ENCODE results near the gene FHOD3. TPM values are rescaled to one million over a fixed set of nuclear protein-coding genes. Genes with fewer than 3 reads are reported as not detected.

The FHOD3 gene
- total and polyA plus RNA-seq, 2 donors: 0.90 to 4.1 TPM

- no peak for DNase-seq (ENCODE audit: low read depth in 6 of 9, low spot score in 9 of 9)
- WGBS: 86% methylated on average over 5 of the region's 5 CpGs
- Histone ChIP-seq H3K9me3 (ENCODE audit: control insufficient read depth in 2 of 2, insufficient read depth in 1 of 2, low read length in 1 of 2) (no peaks in the 10 kb centered on the region), H3K4me3 (ENCODE audit: low read length in 2 of 2) (no peak overlapping the region), H3K27me3 (ENCODE audit: control insufficient read depth in 2 of 2, insufficient read depth in 1 of 2, low read length in 1 of 2) (peaks cover 0 to 16% of the 10 kb centered on the region in 2 donors), H3K4me1 (ENCODE audit: control insufficient read depth in 2 of 2, insufficient read depth in 2 of 2, low read length in 2 of 2) (no peaks in the 10 kb centered on the region), H3K36me3 (ENCODE audit: control insufficient read depth in 2 of 2, insufficient read depth in 2 of 2, low read length in 1 of 2) (no peaks in the 10 kb centered on the region), H3K27ac (ENCODE audit: low read depth in 1 of 2, low read length in 1 of 2) (no peak overlapping the region)
Measured at GRCh38 chr18:36311026-36311570, 13.6 kb downstream of the FHOD3 start.

- Histone ChIP-seq H3K36me3 (ENCODE audit: control insufficient read depth in 2 of 2, insufficient read depth in 2 of 2, low read length in 1 of 2) (no peaks in the 10 kb centered on the region), H3K27me3 (ENCODE audit: control insufficient read depth in 2 of 2, insufficient read depth in 1 of 2, low read length in 1 of 2) (peaks cover 0 to 15% of the 10 kb centered on the region in 2 donors), H3K9me3 (ENCODE audit: control insufficient read depth in 2 of 2, insufficient read depth in 1 of 2, low read length in 1 of 2) (no peaks in the 10 kb centered on the region), H3K4me3 (ENCODE audit: low read length in 2 of 2) (no peak overlapping the region), H3K27ac (ENCODE audit: low read depth in 1 of 2, low read length in 1 of 2) (no peak overlapping the region), H3K4me1 (ENCODE audit: control insufficient read depth in 2 of 2, insufficient read depth in 2 of 2, low read length in 2 of 2) (no peaks in the 10 kb centered on the region)
- WGBS: 91% methylated on average over 2 of the region's 2 CpGs
- DNase-seq (ENCODE audit: low read depth in 6 of 9, low spot score in 9 of 9): no peak
Measured at GRCh38 chr18:36312806-36313395, 15.4 kb downstream of the FHOD3 start.

- H3K27ac ChIP-seq (ENCODE audit: low read depth in 1 of 2, low read length in 1 of 2): no peak overlapping the region
- H3K4me1 ChIP-seq (ENCODE audit: control insufficient read depth in 2 of 2, insufficient read depth in 2 of 2, low read length in 2 of 2): no peaks in the 10 kb centered on the region
- no peak overlapping the region for H3K4me3 ChIP-seq (ENCODE audit: low read length in 2 of 2)
- no peaks in the 10 kb centered on the region for H3K9me3 ChIP-seq (ENCODE audit: control insufficient read depth in 2 of 2, insufficient read depth in 1 of 2, low read length in 1 of 2)
- H3K36me3 ChIP-seq (ENCODE audit: control insufficient read depth in 2 of 2, insufficient read depth in 2 of 2, low read length in 1 of 2): no peaks in the 10 kb centered on the region
- 91% methylated on average over 4 of the region's 4 CpGs for whole genome bisulfite sequencing
- no peak for DNase-seq (ENCODE audit: low read depth in 6 of 9, low spot score in 9 of 9)
- peaks cover 0 to 11% of the 10 kb centered on the region in 2 donors for H3K27me3 ChIP-seq (ENCODE audit: control insufficient read depth in 2 of 2, insufficient read depth in 1 of 2, low read length in 1 of 2)
Measured at GRCh38 chr18:36314098-36314497, 16.6 kb downstream of the FHOD3 start.

- peaks cover 0 to 4% of the 10 kb centered on the region in 2 donors for H3K27me3 ChIP-seq (ENCODE audit: control insufficient read depth in 2 of 2, insufficient read depth in 1 of 2, low read length in 1 of 2)
- no peaks in the 10 kb centered on the region for H3K9me3 ChIP-seq (ENCODE audit: control insufficient read depth in 2 of 2, insufficient read depth in 1 of 2, low read length in 1 of 2)
- H3K4me1 ChIP-seq (ENCODE audit: control insufficient read depth in 2 of 2, insufficient read depth in 2 of 2, low read length in 2 of 2): no peaks in the 10 kb centered on the region
- 73% methylated on average over 4 of the region's 4 CpGs for WGBS
- no peak overlapping the region for H3K27ac ChIP-seq (ENCODE audit: low read depth in 1 of 2, low read length in 1 of 2)
- no peak overlapping the region for H3K4me3 ChIP-seq (ENCODE audit: low read length in 2 of 2)
- no peak for DNase-seq (ENCODE audit: low read depth in 6 of 9, low spot score in 9 of 9)
- H3K36me3 ChIP-seq (ENCODE audit: control insufficient read depth in 2 of 2, insufficient read depth in 2 of 2, low read length in 1 of 2): no peaks in the 10 kb centered on the region
Measured at GRCh38 chr18:36314754-36315153, 17.2 kb downstream of the FHOD3 start.

GRCh38 chr18:36315736-36316135 lies 18.2 kb downstream of the FHOD3 start:
- Histone ChIP-seq H3K4me3 (ENCODE audit: low read length in 2 of 2) (no peak overlapping the region), H3K36me3 (ENCODE audit: control insufficient read depth in 2 of 2, insufficient read depth in 2 of 2, low read length in 1 of 2) (no peaks in the 10 kb centered on the region), H3K27me3 (ENCODE audit: control insufficient read depth in 2 of 2, insufficient read depth in 1 of 2, low read length in 1 of 2) (peaks cover 0 to 3% of the 10 kb centered on the region in 2 donors), H3K4me1 (ENCODE audit: control insufficient read depth in 2 of 2, insufficient read depth in 2 of 2, low read length in 2 of 2) (no peaks in the 10 kb centered on the region), H3K9me3 (ENCODE audit: control insufficient read depth in 2 of 2, insufficient read depth in 1 of 2, low read length in 1 of 2) (no peaks in the 10 kb centered on the region), H3K27ac (ENCODE audit: low read depth in 1 of 2, low read length in 1 of 2) (no peak overlapping the region)
- no peak for DNase-seq (ENCODE audit: low read depth in 6 of 9, low spot score in 9 of 9)
- WGBS: 91% methylated on average over 10 of the region's 10 CpGs

- H3K27me3 ChIP-seq (ENCODE audit: control insufficient read depth in 2 of 2, insufficient read depth in 1 of 2, low read length in 1 of 2): peaks cover 0 to 3% of the 10 kb centered on the region in 2 donors
- 93% methylated on average over 2 of the region's 2 CpGs for WGBS
- no peak overlapping the region for H3K27ac ChIP-seq (ENCODE audit: low read depth in 1 of 2, low read length in 1 of 2)
- H3K9me3 ChIP-seq (ENCODE audit: control insufficient read depth in 2 of 2, insufficient read depth in 1 of 2, low read length in 1 of 2): no peaks in the 10 kb centered on the region
- DNase-seq (ENCODE audit: low read depth in 6 of 9, low spot score in 9 of 9): no peak
- H3K4me1 ChIP-seq (ENCODE audit: control insufficient read depth in 2 of 2, insufficient read depth in 2 of 2, low read length in 2 of 2): no peaks in the 10 kb centered on the region
- no peaks in the 10 kb centered on the region for H3K36me3 ChIP-seq (ENCODE audit: control insufficient read depth in 2 of 2, insufficient read depth in 2 of 2, low read length in 1 of 2)
- no peak overlapping the region for H3K4me3 ChIP-seq (ENCODE audit: low read length in 2 of 2)
Measured at GRCh38 chr18:36316246-36316645, 18.7 kb downstream of the FHOD3 start.

- no peak overlapping the region for H3K4me3 ChIP-seq (ENCODE audit: low read length in 2 of 2)
- no peak for DNase-seq (ENCODE audit: low read depth in 6 of 9, low spot score in 9 of 9)
- H3K36me3 ChIP-seq (ENCODE audit: control insufficient read depth in 2 of 2, insufficient read depth in 2 of 2, low read length in 1 of 2): no peaks in the 10 kb centered on the region
- H3K27me3 ChIP-seq (ENCODE audit: control insufficient read depth in 2 of 2, insufficient read depth in 1 of 2, low read length in 1 of 2): no peaks in the 10 kb centered on the region
- H3K9me3 ChIP-seq (ENCODE audit: control insufficient read depth in 2 of 2, insufficient read depth in 1 of 2, low read length in 1 of 2): no peaks in the 10 kb centered on the region
- 68% methylated on average over 10 of the region's 10 CpGs for WGBS
- H3K4me1 ChIP-seq (ENCODE audit: control insufficient read depth in 2 of 2, insufficient read depth in 2 of 2, low read length in 2 of 2): no peaks in the 10 kb centered on the region
- H3K27ac ChIP-seq (ENCODE audit: low read depth in 1 of 2, low read length in 1 of 2): no peak overlapping the region
Measured at GRCh38 chr18:36321658-36322407, 24.3 kb downstream of the FHOD3 start.

- 96% methylated on average over 1 of the region's 1 CpG for WGBS
- no peak overlapping the region for H3K4me3 ChIP-seq (ENCODE audit: low read length in 2 of 2)
- no peak for DNase-seq (ENCODE audit: low read depth in 6 of 9, low spot score in 9 of 9)
- H3K36me3 ChIP-seq (ENCODE audit: control insufficient read depth in 2 of 2, insufficient read depth in 2 of 2, low read length in 1 of 2): no peaks in the 10 kb centered on the region
- H3K4me1 ChIP-seq (ENCODE audit: control insufficient read depth in 2 of 2, insufficient read depth in 2 of 2, low read length in 2 of 2): no peaks in the 10 kb centered on the region
- no peaks in the 10 kb centered on the region for H3K9me3 ChIP-seq (ENCODE audit: control insufficient read depth in 2 of 2, insufficient read depth in 1 of 2, low read length in 1 of 2)
- no peak overlapping the region for H3K27ac ChIP-seq (ENCODE audit: low read depth in 1 of 2, low read length in 1 of 2)
- no peaks in the 10 kb centered on the region for H3K27me3 ChIP-seq (ENCODE audit: control insufficient read depth in 2 of 2, insufficient read depth in 1 of 2, low read length in 1 of 2)
Measured at GRCh38 chr18:36322408-36322728, 24.9 kb downstream of the FHOD3 start.

- no peak overlapping the region for H3K27ac ChIP-seq (ENCODE audit: low read depth in 1 of 2, low read length in 1 of 2)
- H3K4me3 ChIP-seq (ENCODE audit: low read length in 2 of 2): no peak overlapping the region
- H3K4me1 ChIP-seq (ENCODE audit: control insufficient read depth in 2 of 2, insufficient read depth in 2 of 2, low read length in 2 of 2): no peaks in the 10 kb centered on the region
- no peaks in the 10 kb centered on the region for H3K9me3 ChIP-seq (ENCODE audit: control insufficient read depth in 2 of 2, insufficient read depth in 1 of 2, low read length in 1 of 2)
- WGBS: 79% methylated on average over 4 of the region's 4 CpGs
- H3K27me3 ChIP-seq (ENCODE audit: control insufficient read depth in 2 of 2, insufficient read depth in 1 of 2, low read length in 1 of 2): no peaks in the 10 kb centered on the region
- no peak for DNase-seq (ENCODE audit: low read depth in 6 of 9, low spot score in 9 of 9)
- H3K36me3 ChIP-seq (ENCODE audit: control insufficient read depth in 2 of 2, insufficient read depth in 2 of 2, low read length in 1 of 2): no peaks in the 10 kb centered on the region
Measured at GRCh38 chr18:36322734-36323133, 25.2 kb downstream of the FHOD3 start.

Data from thymus (tissue), 11 donors.